Activated CD4-positive, alpha-beta T cell treated with anti-CD3 and anti-CD28 coated beads for 4 hours (primary cell): ENCODE data around the gene PPM1L.

Experiments
- DNase-seq, 2 donors: peaks; one replicate each; pipeline ENCODE4 v3.0.0-alpha.2; 2020

The PPM1L gene

DNA sequence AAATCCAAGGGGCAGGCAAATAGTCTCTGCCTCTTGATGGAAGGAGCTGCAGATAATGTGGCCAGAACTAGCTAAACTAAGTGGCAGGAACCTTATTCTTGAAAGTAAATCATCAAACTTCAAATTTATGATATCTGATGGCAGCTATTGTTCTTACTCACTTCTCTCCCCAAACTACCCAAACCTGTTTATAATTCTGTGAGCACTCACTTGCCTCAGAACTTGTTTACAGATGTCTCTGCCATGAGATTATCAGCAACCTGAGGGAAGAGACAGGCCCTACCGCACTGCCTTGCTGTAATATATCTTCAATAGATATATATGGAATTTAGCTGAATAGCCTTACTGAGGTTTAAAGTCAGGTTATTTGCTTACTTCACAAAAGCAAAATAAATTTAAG is 351.3 kb downstream of the PPM1L start:
- no peak for DNase-seq

DNA sequence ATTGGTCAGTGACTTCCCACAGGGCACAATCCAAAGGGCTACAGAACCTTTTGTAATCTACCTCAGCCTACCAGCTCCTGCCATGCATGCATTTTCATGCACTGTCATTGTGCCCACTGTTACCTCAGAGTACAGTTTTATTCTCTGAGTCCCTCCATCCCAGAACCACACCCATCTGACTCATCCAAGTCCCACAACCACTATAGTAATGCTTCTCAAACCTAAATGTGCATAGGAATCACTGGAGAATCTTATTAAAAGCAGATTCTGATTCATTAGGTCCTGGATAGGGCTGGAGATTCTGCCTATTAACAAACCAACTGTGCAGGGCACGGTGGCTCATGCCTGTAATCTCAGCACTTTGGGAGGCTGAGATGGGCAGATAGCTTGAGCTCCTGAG is 352.8 kb downstream of the PPM1L start:
- DNase-seq = no peak

DNA sequence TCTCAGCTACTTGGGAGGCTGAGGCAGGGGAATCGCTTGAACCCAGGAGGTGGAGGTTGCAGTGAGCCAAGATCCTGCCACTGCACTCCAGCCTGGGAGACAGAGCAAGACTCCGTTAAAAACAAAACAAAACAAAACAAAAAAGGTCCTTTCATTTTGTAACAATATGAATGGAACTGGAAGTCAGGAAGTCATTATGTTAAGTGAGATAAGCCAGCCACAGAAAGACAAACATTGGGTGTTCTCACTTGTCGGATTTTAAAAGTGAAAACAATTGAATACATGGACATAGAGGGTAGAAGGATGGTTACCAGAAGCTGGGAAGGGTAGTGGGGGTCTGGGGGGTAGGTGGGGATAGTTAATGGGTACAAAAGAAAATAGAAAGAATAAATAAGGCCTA is 361.6 kb downstream of the PPM1L start:
- DNase-seq = no peak

DNA sequence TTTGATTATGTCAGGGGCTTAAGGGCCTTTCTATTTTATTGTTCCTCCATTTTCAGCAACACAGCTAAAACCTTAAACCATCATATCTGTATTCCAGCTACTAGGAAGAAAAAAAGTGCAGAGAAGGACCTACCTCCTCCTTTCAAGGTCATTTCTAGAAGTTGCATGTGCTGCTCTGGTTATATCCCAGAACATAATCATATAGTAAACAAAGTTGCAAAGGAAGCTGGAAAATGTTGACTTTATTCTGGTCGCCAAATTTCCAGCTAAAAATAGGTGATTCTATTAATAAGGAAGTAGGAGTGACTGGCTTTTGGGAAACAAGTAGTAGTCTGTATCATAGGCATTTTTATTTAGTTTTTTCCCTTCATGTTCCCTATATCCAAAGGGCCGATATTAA is 370.5 kb downstream of the PPM1L start:
- no peak for DNase-seq
